HepG2 (cell line): Measurements from ENCODE around the gene C19orf85. TPM values are rescaled to one million over a fixed set of nuclear protein-coding genes. Genes with fewer than 3 reads are reported as not detected.
A peak's percentile ranks its signal among the peaks of the same experiment; 100 is the strongest.

Source experiments
- BCL3 ChIP-seq: sonication (generic); formaldehyde crosslinking; IDR thresholded peaks from 2 replicates; pipeline ENCODE4 v1.5.1; 2020; ENCODE audit warnings: mild to moderate bottlenecking, missing genetic modification reagents, moderate library complexity
- ELF3 ChIP-seq: IDR thresholded peaks from 2 replicates; pipeline ENCODE4 v1.6.1; 2016; ENCODE audit warnings: missing genetic modification reagents, missing compliant biosample characterization
- HDAC1 ChIP-seq: sonication (generic); formaldehyde crosslinking; IDR thresholded peaks from 2 replicates; pipeline ENCODE4 v1.5.1; 2020; ENCODE audit warnings: mild to moderate bottlenecking, missing genetic modification reagents
- IKZF4 ChIP-seq: sonication (generic); formaldehyde crosslinking; IDR thresholded peaks from 2 replicates; pipeline ENCODE4 v1.5.1; 2020; ENCODE audit warnings: borderline replicate concordance, mild to moderate bottlenecking, low read depth, missing genetic modification reagents; ENCODE audit errors: not compliant biosample characterization
- IRF9 ChIP-seq: sonication (generic); formaldehyde crosslinking; IDR thresholded peaks from 2 replicates; pipeline ENCODE4 v1.8.0; 2022; ENCODE audit warnings: missing genetic modification reagents, mild to moderate bottlenecking, borderline replicate concordance
- KMT2B ChIP-seq: IDR thresholded peaks from 2 replicates; pipeline ENCODE4 v1.6.1; 2016; ENCODE audit warnings: missing genetic modification reagents, missing compliant biosample characterization
- MXD3 ChIP-seq: IDR thresholded peaks from 2 replicates; pipeline ENCODE4 v1.6.1; 2016; ENCODE audit warnings: mild to moderate bottlenecking, missing biosample characterization, missing genetic modification reagents
- MXI1 ChIP-seq: IDR thresholded peaks from 3 replicates; pipeline ENCODE4 v1.6.1; 2012; ENCODE audit warnings: low read depth, low read length, inconsistent platforms, borderline replicate concordance
- SIN3A ChIP-seq: IDR thresholded peaks from 2 replicates; pipeline ENCODE4 v1.6.1; 2011; ENCODE audit warnings: low read depth, mild to moderate bottlenecking, control low read depth, low read length, borderline replicate concordance
- SRY ChIP-seq: sonication (generic); formaldehyde crosslinking; IDR thresholded peaks from 2 replicates; pipeline ENCODE4 v1.8.0; 2022; ENCODE audit warnings: mild to moderate bottlenecking, missing genetic modification reagents
- ZNF124 ChIP-seq: sonication (generic); formaldehyde crosslinking; IDR thresholded peaks from 2 replicates; pipeline ENCODE4 v1.4.0; 2020; ENCODE audit warnings: missing genetic modification reagents
- ZNF160 ChIP-seq: sonication (generic); formaldehyde crosslinking; IDR thresholded peaks from 2 replicates; pipeline ENCODE4 v1.8.0; 2022; ENCODE audit warnings: mild to moderate bottlenecking, inconsistent platforms, missing genetic modification reagents
- ZNF232 ChIP-seq: sonication (generic); formaldehyde crosslinking; IDR thresholded peaks from 2 replicates; pipeline ENCODE4 v1.4.0; 2020; ENCODE audit warnings: missing genetic modification reagents, borderline replicate concordance
- ZNF335 ChIP-seq: sonication (generic); formaldehyde crosslinking; IDR thresholded peaks from 2 replicates; pipeline ENCODE4 v1.4.0; 2020; ENCODE audit warnings: missing genetic modification reagents
- ZNF549 ChIP-seq: sonication (generic); formaldehyde crosslinking; IDR thresholded peaks from 2 replicates; pipeline ENCODE4 v1.5.0; 2020; ENCODE audit warnings: missing genetic modification reagents
- ZNF574 ChIP-seq: sonication (generic); formaldehyde crosslinking; IDR thresholded peaks from 2 replicates; pipeline ENCODE4 v1.4.0; 2020; ENCODE audit warnings: missing genetic modification reagents
- ZNF580 ChIP-seq: IDR thresholded peaks from 2 replicates; pipeline ENCODE4 v1.6.1; 2016; ENCODE audit warnings: low read depth, borderline replicate concordance
- ZNF589 ChIP-seq: sonication (generic); formaldehyde crosslinking; conservative IDR thresholded peaks from 2 replicates; pipeline ENCODE4 v1.8.0; 2022; ENCODE audit warnings: mild to moderate bottlenecking, moderate library complexity, missing genetic modification reagents
- ZNF766 ChIP-seq: sonication (generic); formaldehyde crosslinking; IDR thresholded peaks from 2 replicates; pipeline ENCODE4 v1.5.0; 2020; ENCODE audit warnings: missing genetic modification reagents, borderline replicate concordance
- ZNF773 ChIP-seq: sonication (generic); formaldehyde crosslinking; IDR thresholded peaks from 2 replicates; pipeline ENCODE4 v1.4.0; 2020; ENCODE audit warnings: missing genetic modification reagents, borderline replicate concordance
- ZNF800 ChIP-seq: sonication (generic); formaldehyde crosslinking; IDR thresholded peaks from 2 replicates; pipeline ENCODE4 v1.4.0; 2020; ENCODE audit warnings: missing genetic modification reagents
- ZNF83 ChIP-seq: sonication (generic); formaldehyde crosslinking; IDR thresholded peaks from 2 replicates; pipeline ENCODE4 v1.4.0; 2020; ENCODE audit warnings: missing genetic modification reagents, mild to moderate bottlenecking, borderline replicate concordance
- polyA plus RNA-seq, 8 experiments: library from polyadenylated mRNA; depleted of rRNA in 3 of 8; stranded (reverse) in 7 of 8; unstranded in 1 of 8; fragments of >200 nt; fragmentation: Illumina TruSeq in 4 of 8; extraction: Trizol in 4 of 8; gene quantifications; 2 replicates each; pipeline versions ENCODE4 v1.2.1 to v1.2.3, GENCODE V29; 2011 to 2016; ENCODE audit warnings: low read depth in 4 of 8, missing spikeins in 1 of 8, mixed read lengths in 1 of 8; ENCODE audit not compliant: insufficient read depth in 1 of 8
- total RNA-seq, 5 experiments: library from RNA; depleted of rRNA; stranded (reverse); fragments of >200 nt; fragmentation: Illumina TruSeq; extraction: Trizol; gene quantifications; 2 replicates each; pipeline ENCODE4 v1.2.3, GENCODE V29; 2016; ENCODE audit warnings: low read depth in 1 of 5

Gene C19orf85
- total and polyA plus RNA-seq, 2 of the 13 experiments (the other 11 are each of a cell fraction or from before 2014, with no cell fraction given) = not detected

GRCh38 chr19:55437410-55437809 is 27.1 kb downstream of the C19orf85 start (continued):
- no peak; the same call in 2 of the 3 replicates for TF ChIP-seq MXI1
- peak; percentile 41; the same call in 1 of the 2 replicates for TF ChIP-seq HDAC1 (CRISPR knock-in tag)
- TF ChIP-seq ZNF589 (CRISPR knock-in tag) = peak; percentile 80
- TF ChIP-seq ZNF83 (CRISPR knock-in tag) = 0 out of 2 replicates have a peak, but pooled peaks have one; percentile 34
- no peak for TF ChIP-seq ZNF160 (CRISPR knock-in tag)
- peak; percentile 88; the same call in 1 of the 2 replicates for TF ChIP-seq SRY
- peak; percentile 91; the same call in 1 of the 2 replicates for TF ChIP-seq ZNF580 (CRISPR knock-in tag)
- TF ChIP-seq ELF3 (CRISPR knock-in tag) = 0 out of 2 replicates have a peak, but pooled peaks have one; percentile 56
- TF ChIP-seq IRF9 (CRISPR knock-in tag) = no peak
- TF ChIP-seq BCL3 = 0 out of 2 replicates have a peak, but pooled peaks have one; percentile 34
- peak; percentile 55 for TF ChIP-seq ZNF574 (CRISPR knock-in tag)
- peak; percentile 67; the same call in 1 of the 2 replicates for TF ChIP-seq SIN3A
- peak; percentile 68; the same call in 1 of the 2 replicates for TF ChIP-seq ZNF335 (CRISPR knock-in tag)
- peak; percentile 88; the same call in 1 of the 2 replicates for TF ChIP-seq MXD3 (CRISPR knock-in tag)
- no peak for TF ChIP-seq ZNF124 (CRISPR knock-in tag)
- peak; percentile 49 for TF ChIP-seq IKZF4 (CRISPR knock-in tag)
- TF ChIP-seq ZNF800 = 0 out of 2 replicates have a peak, but pooled peaks have one; percentile 30
- 0 out of 2 replicates have a peak, but pooled peaks have one; percentile 51 for TF ChIP-seq ZNF773 (CRISPR knock-in tag)
- no peak for TF ChIP-seq ZNF549
- TF ChIP-seq ZNF766 (CRISPR knock-in tag) = 0 out of 2 replicates have a peak, but pooled peaks have one; percentile 36
- TF ChIP-seq KMT2B = 0 out of 2 replicates have a peak, but pooled peaks have one; percentile 34
- TF ChIP-seq ZNF232 (CRISPR knock-in tag) = peak; percentile 90; the same call in 1 of the 2 replicates
